ENCODE measurements around the gene MTCL1.

Gene MTCL1

GRCh38 chr18:8762968-8763367 is 57.6 kb downstream of the MTCL1 start:
- Mint-ChIP-seq H3K27me3 (ENCODE audit: low read depth) (no peaks in the 10 kb centered on the region), H3K9me3 (peaks cover 2% of the 10 kb centered on the region), H3K36me3 (ENCODE audit: low read depth) (peaks cover 13% of the 10 kb centered on the region), H3K4me1 (peaks cover 17% of the 10 kb centered on the region), H3K4me3 (no peak overlapping the region), H3K27ac (no peak overlapping the region)
- no peak for TF ChIP-seq CTCF (IDR thresholded peaks at IDR 0.05; ENCODE audit: unreplicated experiment in 3 of 3)

GRCh38 chr18:8763611-8764010 is 58.3 kb downstream of the MTCL1 start:
- peaks cover 2% of the 10 kb centered on the region for H3K9me3 Mint-ChIP-seq
- no peak for TF ChIP-seq CTCF (IDR thresholded peaks at IDR 0.05; ENCODE audit: unreplicated experiment in 3 of 3)
- no peak overlapping the region for H3K27ac Mint-ChIP-seq
- H3K4me1 Mint-ChIP-seq, result peaks cover 17% of the 10 kb centered on the region
- no peaks in the 10 kb centered on the region for H3K27me3 Mint-ChIP-seq (ENCODE audit: low read depth)
- H3K4me3 Mint-ChIP-seq, result no peak overlapping the region
- H3K36me3 Mint-ChIP-seq (ENCODE audit: low read depth), result peaks cover 13% of the 10 kb centered on the region

GRCh38 chr18:8765783-8766463 is 60.6 kb downstream of the MTCL1 start:
- peaks cover 2% of the 10 kb centered on the region for H3K9me3 Mint-ChIP-seq
- no peak overlapping the region for H3K4me3 Mint-ChIP-seq
- H3K27ac Mint-ChIP-seq, result peak overlapping the region; percentile 35 to 77 (median 59)

GRCh38 chr18:8766559-8767293 is 61.4 kb downstream of the MTCL1 start:
- Mint-ChIP-seq H3K27ac (no peak overlapping the region), H3K4me3 (no peak overlapping the region), H3K4me1 (peaks cover 17% of the 10 kb centered on the region), H3K27me3 (ENCODE audit: low read depth) (no peaks in the 10 kb centered on the region), H3K36me3 (ENCODE audit: low read depth) (peaks cover 8% of the 10 kb centered on the region), H3K9me3 (no peaks in the 10 kb centered on the region)
- TF ChIP-seq CTCF (IDR thresholded peaks at IDR 0.05; ENCODE audit: unreplicated experiment in 3 of 3), result no peak

More at GRCh38 chr18:8765783-8766463, 60.6 kb downstream of the MTCL1 start:
- no peak for TF ChIP-seq CTCF (IDR thresholded peaks at IDR 0.05; ENCODE audit: unreplicated experiment in 3 of 3)
- Mint-ChIP-seq H3K4me1 (peaks cover 17% of the 10 kb centered on the region), H3K27me3 (ENCODE audit: low read depth) (no peaks in the 10 kb centered on the region), H3K36me3 (ENCODE audit: low read depth) (peaks cover 13% of the 10 kb centered on the region)

- H3K27me3 Mint-ChIP-seq (ENCODE audit: low read depth), result no peaks in the 10 kb centered on the region
- no peak for TF ChIP-seq CTCF (IDR thresholded peaks at IDR 0.05; ENCODE audit: unreplicated experiment in 3 of 3)
- no peaks in the 10 kb centered on the region for H3K9me3 Mint-ChIP-seq
- H3K4me3 Mint-ChIP-seq, result no peak overlapping the region
- H3K4me1 Mint-ChIP-seq, result peaks cover 17% of the 10 kb centered on the region
- no peak overlapping the region for H3K27ac Mint-ChIP-seq
- peaks cover 8% of the 10 kb centered on the region for H3K36me3 Mint-ChIP-seq (ENCODE audit: low read depth)
These were observed 62.0 kb downstream of the MTCL1 start for GRCh38 chr18:8767340-8767739.
